ENCODE measurements around the gene SAMSN1.

GRCh38 chr21:14456911-14457310, 89.2 kb downstream of the SAMSN1 start:
- TF ChIP-seq, protein P1, sequence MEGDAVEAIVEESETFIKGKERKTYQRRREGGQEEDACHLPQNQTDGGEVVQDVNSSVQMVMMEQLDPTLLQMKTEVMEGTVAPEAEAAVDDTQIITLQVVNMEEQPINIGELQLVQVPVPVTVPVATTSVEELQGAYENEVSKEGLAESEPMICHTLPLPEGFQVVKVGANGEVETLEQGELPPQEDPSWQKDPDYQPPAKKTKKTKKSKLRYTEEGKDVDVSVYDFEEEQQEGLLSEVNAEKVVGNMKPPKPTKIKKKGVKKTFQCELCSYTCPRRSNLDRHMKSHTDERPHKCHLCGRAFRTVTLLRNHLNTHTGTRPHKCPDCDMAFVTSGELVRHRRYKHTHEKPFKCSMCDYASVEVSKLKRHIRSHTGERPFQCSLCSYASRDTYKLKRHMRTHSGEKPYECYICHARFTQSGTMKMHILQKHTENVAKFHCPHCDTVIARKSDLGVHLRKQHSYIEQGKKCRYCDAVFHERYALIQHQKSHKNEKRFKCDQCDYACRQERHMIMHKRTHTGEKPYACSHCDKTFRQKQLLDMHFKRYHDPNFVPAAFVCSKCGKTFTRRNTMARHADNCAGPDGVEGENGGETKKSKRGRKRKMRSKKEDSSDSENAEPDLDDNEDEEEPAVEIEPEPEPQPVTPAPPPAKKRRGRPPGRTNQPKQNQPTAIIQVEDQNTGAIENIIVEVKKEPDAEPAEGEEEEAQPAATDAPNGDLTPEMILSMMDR (IDR thresholded peaks at IDR 0.05): no peak
- no peak for TF ChIP-seq POLR2AphosphoS5 (IDR thresholded peaks at IDR 0.05; ENCODE audit: insufficient read depth in 1 of 2, low read depth in 1 of 2)
